T-helper 22 cell (primary cell): ENCODE measurements around the gene DCLRE1A.
"Not testable (repeated sequence)": the region's sequence is repeated elsewhere in the genome, so short reads cannot be mapped to it uniquely, and the experiment has no call there.

ENCODE experiments used
- DNase-seq: peaks from one replicate; pipeline ENCODE4 v3.0.0-alpha.2; 2020; ENCODE audit warnings: low read depth

Gene DCLRE1A

DNA sequence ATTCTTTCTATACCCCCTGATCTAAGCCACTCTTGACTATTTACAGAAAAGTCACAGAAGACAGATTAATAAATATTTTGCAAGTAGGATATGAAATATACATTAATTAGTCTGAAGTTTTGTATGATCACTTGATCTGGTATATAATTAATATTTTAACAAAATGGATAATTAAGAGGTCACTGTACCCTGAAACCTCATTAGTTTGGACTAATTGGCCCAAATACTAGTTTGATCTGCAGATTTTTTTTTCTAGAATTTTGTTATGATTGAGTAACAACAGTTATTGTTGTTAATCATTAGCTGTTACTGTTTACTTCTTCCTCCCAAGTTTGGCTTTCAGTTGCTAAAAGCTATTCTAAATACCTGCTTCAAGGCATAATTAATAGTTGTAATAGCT lies 3.3 kb upstream of the DCLRE1A start:
- no peak for DNase-seq

- no peak for DNase-seq
These were observed 2.7 kb upstream of the DCLRE1A start for GRCh38 chr10:113856563-113856962.

GRCh38 chr10:113854761-113855588 lies 1.1 kb upstream of the DCLRE1A start:
- DNase-seq, result peak; percentile 19

GRCh38 chr10:113853578-113854012 lies 287 bp downstream of the DCLRE1A start:
- no peak for DNase-seq

- DNase-seq, result no peak
These were observed 3.9 kb downstream of the DCLRE1A start for GRCh38 chr10:113849946-113850345.

GRCh38 chr10:113849140-113849803 lies 4.6 kb downstream of the DCLRE1A start:
- no peak for DNase-seq

GRCh38 chr10:113846036-113846435 lies 7.8 kb downstream of the DCLRE1A start:
- no peak for DNase-seq

GRCh38 chr10:113843972-113844485 lies 9.9 kb downstream of the DCLRE1A start:
- DNase-seq, result no peak

DNA sequence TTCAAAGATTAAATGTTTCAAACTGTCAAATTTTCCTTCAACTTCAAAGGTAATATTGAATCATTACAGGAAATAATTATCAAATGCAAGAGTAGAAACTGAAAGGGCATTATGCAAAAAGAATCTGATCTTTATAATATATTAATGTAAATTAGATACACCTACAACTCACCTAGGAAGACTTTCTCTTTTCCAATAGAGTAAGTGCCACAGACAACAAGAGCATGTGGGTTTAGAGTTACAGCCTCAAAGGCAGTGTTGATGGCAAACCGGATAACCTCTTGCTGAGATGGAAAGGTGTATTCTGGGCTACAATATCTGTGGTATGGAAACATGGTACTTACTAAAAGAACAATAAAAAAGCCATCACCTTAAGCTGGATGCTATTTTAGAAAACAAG lies 11.7 kb downstream of the DCLRE1A start:
- no peak for DNase-seq

DNA sequence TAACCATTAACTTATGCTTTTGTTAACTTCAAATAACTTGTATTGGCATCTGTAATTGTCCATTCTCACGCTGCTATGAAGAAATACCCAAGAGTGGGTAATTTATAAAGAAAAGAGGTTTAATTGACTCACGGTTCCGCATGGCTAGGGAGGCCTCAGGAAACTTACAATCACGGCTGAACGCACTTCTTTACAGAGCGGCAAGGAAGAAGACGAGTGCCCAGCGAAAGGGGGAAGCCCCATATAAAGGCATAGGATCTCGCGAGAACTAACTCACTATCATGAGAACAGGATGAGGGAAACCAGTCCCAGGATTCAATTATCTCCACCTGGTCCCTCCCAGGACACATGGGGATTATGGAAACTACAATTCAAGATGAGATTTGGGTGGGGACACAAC lies 25.3 kb downstream of the DCLRE1A start:
- not testable (repeated sequence) for DNase-seq

DNA sequence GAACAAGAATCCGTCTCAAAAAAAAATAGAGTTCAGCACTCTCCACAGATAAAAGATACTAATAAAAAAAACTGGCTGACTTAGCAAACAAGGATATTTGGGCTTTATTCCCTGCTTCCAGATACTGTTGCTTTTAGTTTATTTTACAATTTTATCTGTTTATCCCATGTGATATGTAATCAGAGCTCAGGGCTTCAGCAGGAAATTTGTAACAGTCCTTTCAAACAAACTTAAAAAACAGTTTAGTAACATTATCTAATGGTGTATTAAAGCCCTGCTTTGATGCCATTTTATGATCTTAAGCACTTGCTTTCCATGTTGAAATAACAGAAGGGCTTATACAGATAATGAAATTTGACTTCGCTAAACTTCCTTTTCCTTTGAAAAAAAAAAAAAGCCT lies 28.1 kb downstream of the DCLRE1A start:
- DNase-seq, result no peak

DNA sequence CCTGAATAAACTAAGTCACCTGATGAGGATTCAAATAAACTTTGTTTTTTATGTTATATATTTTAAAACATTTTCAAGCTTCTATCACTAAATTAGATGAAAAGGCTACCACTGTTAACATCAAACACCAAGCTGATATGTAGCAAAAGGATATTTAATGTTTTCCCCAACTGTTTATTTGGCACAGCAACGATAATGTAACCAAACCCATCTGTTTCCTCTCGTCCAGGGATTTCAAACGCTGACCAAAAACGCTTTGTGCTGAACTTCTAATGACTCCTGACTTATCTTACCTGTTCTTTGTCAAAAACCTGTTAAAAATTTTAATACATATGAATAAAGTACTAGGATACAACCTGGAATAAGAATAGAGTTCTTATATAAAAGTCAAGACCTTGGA lies 30.5 kb downstream of the DCLRE1A start:
- no peak for DNase-seq

DNA sequence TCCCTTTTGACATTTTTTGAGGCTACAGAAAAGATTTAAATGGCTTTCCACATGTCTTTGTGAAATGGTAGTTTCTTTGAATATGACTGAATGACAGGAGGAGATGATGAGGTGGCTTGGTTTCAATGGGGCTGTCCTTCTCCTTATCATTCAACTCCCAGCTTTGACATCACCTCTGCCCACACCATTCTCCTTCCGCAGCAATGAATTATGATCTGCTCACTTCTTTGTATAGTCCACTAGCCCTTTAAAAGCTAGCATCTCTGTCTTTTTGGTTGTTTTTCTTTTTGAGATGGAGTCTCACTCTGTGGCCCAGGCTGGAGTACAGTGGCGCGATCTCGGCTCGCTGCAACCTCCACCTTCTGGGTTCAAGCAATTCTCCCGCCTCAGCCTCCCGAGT lies 31.7 kb downstream of the DCLRE1A start:
- no peak for DNase-seq

- DNase-seq, result not testable (repeated sequence)
These were observed 32.6 kb downstream of the DCLRE1A start for GRCh38 chr10:113821306-113821705.

DNA sequence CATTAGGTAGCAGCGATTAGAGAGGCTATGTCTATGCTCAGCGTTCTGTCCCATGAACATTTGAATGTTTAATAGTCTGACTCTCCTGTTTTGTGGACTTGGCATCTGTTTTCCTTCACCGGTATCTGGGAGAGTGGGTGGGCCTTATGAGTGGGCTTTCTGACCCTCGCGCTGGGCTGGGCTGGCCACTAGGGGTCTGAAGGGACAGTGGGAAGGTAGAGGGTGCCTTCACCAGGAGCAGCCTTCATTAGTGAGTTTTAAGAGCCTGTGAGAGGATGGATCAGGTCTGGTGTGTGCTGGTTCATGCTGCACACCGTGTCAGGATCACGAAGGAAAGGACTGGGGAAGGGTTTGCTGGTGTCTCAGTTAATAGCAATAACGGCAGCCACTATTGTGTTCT lies 33.4 kb downstream of the DCLRE1A start:
- DNase-seq, result no peak

GRCh38 chr10:113819989-113820388 lies 33.9 kb downstream of the DCLRE1A start:
- no peak for DNase-seq

GRCh38 chr10:113814700-113815099 lies 39.2 kb downstream of the DCLRE1A start:
- not testable (repeated sequence) for DNase-seq

DNA sequence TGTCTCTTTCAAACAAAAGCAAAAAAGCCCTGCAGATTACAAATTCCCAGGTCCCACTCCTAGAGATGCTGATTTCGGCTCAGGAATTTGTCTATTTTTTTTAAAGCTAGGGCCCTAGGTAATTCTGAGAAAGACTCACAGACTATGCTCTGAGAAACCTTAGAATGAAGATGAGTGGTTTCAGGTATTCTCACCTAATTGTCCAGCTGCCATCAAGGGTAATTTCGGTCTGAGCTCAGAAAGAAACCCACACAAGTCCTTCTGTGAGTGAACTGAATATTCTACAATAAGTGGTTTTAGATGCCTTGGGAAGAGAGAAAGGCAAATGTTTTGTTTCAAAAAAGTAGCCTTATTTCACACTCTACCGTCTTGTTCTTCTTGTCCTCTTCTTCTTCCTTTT lies 45.7 kb downstream of the DCLRE1A start:
- DNase-seq, result no peak

DNA sequence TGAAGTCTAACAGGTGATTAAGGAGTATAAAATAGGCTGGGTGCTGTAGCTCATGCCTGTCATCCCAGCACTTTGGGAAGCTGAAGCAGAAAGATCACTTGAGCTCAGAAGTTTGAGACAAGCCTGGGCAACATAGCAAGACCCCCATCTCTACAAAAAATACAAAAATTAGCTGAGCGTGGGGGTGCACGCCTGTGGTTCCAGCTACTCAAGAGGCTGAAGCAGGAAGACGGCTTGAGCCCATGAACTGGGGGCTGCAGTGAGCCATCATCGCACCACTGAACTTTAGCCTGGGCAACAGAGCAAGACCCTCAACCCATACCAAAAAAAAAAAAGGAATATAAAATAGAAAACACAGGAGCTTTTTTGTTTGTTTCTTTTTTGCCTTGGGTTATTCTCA lies 47.4 kb downstream of the DCLRE1A start:
- no peak for DNase-seq

DNA sequence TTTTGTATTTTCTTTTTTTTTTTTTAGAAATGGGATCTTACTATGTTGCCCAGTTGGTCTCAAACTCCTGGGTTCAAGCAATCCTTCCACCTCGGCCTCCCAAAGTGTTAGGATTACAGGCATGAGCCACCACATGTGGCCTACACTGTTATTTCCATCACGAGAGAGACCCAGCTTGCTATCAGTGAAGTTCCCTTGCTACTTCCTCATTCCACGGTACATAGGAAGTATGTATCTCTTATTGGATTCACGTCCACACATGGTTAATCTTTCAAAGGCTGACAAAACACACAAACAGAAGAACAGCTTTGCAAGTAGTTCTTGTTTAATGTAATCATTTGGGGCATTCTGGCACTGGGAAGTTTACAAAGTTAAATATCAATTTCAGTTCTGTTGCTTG lies 50.9 kb downstream of the DCLRE1A start:
- no peak for DNase-seq

GRCh38 chr10:113801569-113801968 lies 52.3 kb downstream of the DCLRE1A start:
- no peak for DNase-seq

DNA sequence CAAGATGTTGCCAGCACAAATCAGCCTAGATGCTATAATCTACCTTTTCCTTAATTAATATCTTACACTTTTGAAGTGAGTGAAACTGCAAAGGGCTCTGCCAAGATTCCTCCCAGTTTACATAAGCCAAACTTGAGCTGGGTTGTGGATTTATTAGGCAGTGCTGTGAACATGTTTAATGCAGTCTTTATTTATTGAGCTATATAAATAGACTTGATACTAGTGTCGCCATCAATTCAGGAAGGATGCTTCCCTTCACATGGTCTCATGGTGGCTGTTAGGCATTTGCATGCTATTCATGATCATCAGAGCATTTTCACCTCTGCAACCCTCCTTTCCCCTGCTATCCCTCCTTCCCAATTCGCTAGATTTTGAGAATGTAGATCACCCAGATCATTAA lies 62.2 kb downstream of the DCLRE1A start:
- DNase-seq, result no peak

DNA sequence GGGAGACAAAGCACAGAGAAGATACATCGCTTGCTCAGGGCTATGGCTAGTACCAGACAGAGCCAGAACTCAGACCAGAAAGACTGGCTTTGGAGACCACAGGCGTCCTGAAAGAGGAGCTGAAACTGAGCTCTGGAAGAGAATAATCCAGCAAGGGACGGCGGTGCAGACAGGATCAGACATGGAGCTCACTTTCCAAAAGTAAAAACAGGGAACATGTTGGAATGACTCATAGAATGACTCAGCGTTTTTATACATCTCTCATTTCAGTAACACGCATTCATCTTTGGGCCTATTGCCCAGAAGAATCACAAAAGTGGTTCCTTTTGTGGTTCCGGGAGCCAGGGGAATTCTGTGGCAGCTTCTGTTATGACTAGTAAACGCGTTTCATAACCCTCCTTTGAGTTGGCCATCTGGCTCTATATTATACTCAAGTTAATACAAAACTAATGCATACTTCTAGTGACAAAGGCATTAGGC lies 65.2 kb downstream of the DCLRE1A start:
- no peak for DNase-seq
